Measurements from ENCODE around the gene GYPB.
"Not testable (repeated sequence)": the region's sequence is repeated elsewhere in the genome, so short reads cannot be mapped to it uniquely, and the experiment has no call there.

- TF ChIP-seq, protein P1, sequence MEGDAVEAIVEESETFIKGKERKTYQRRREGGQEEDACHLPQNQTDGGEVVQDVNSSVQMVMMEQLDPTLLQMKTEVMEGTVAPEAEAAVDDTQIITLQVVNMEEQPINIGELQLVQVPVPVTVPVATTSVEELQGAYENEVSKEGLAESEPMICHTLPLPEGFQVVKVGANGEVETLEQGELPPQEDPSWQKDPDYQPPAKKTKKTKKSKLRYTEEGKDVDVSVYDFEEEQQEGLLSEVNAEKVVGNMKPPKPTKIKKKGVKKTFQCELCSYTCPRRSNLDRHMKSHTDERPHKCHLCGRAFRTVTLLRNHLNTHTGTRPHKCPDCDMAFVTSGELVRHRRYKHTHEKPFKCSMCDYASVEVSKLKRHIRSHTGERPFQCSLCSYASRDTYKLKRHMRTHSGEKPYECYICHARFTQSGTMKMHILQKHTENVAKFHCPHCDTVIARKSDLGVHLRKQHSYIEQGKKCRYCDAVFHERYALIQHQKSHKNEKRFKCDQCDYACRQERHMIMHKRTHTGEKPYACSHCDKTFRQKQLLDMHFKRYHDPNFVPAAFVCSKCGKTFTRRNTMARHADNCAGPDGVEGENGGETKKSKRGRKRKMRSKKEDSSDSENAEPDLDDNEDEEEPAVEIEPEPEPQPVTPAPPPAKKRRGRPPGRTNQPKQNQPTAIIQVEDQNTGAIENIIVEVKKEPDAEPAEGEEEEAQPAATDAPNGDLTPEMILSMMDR (IDR thresholded peaks at IDR 0.05), result not testable (repeated sequence)
- not testable (repeated sequence) for TF ChIP-seq POLR2A, EP300 (IDR thresholded peaks at IDR 0.05)
These were observed 14.2 kb downstream of the GYPB start for GRCh38 chr4:144004868-144005557.
